GM18499 (cell line): ENCODE measurements around the gene ALOX5.
"Not testable (repeated sequence)": the region's sequence is repeated elsewhere in the genome, so short reads cannot be mapped to it uniquely, and the experiment has no call there.

Experiments used
- ATAC-seq: cut with Tn5 transposase; IDR thresholded peaks from one replicate; pipeline ENCODE4 v1.9.1; 2021; ENCODE audit warnings: moderate number of reproducible peaks; ENCODE audit not compliant: insufficient read depth, unreplicated experiment

ALOX5 gene

GRCh38 chr10:45403151-45403550, 29.1 kb downstream of the ALOX5 start:
- no peak for ATAC-seq

DNA sequence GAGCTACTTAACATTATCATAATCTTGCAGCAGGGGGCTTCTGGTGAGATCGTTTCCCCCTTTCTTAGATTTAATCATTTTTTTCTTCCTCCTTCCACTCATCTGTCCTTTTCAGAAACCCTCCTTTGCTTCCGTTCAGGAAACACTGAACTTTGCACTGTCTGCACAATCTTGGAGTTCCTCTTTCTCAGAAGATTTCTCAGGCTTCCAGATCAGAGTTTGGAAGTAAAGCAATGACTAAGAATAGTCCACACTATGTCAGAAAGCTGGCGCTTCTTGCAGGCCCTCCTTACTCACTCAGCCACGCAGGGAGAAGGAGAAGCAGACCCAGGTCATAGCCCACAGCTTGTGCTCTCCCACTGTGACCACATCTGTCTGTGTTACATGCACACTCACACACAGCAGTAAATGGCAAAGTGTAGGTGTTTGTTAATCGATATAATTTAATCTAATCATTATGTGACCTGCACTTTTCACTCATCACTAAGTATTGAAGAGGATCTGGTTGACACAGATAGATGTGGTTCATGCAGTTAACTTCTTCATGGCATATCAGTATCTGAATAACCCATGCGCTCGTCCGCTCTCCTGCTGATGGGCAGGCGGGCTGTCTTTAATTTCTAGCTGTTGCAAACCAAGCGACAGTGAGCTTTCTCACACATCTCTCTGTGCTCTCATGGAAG, 30.2 kb downstream of the ALOX5 start:
- ATAC-seq = no peak

DNA sequence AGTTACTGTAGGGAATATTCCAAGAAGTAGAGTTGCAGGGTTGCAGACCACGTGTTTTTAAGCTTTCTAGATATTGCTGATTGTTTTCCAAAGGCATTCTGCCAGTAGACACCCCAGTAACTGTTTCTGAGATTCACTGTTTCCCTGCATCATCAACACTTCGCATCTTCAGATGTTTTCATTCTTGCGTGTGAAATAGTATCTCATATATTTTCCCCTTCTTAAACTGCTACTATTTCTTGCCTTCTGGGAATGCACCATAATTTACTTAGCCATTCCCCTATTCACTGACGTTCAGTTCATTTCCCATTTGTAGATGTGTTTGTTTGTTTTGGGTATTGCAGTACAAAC, 30.7 kb downstream of the ALOX5 start:
- ATAC-seq = no peak

GRCh38 chr10:45407542-45407941, 33.5 kb downstream of the ALOX5 start:
- ATAC-seq = no peak

GRCh38 chr10:45408421-45409319, 34.7 kb downstream of the ALOX5 start:
- ATAC-seq = no peak

GRCh38 chr10:45409347-45409746, 35.3 kb downstream of the ALOX5 start:
- not testable (repeated sequence) for ATAC-seq

DNA sequence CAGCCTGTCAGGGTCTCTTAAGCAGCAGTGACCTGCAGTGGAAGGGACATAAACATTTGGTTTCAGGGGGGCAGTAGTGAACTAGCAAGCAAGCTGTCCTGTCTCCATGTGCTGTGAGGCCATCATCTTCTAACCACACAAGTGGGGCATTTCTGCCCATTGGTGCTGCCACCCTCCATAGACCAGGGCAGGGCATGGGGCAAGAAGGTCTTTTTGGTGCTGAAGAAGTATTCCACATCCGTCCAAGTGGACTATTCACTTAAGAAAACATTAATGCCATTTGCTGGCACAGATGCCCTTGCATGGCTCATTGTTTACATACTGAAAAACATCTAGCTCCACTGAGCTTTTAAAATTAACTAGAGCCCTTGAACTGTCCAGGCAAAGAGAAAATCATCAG, 35.8 kb downstream of the ALOX5 start:
- ATAC-seq = no peak

- ATAC-seq = no peak
These were observed 36.4 kb downstream of the ALOX5 start for GRCh38 chr10:45410489-45410806.

GRCh38 chr10:45410807-45411606, 37.0 kb downstream of the ALOX5 start:
- no peak for ATAC-seq

DNA sequence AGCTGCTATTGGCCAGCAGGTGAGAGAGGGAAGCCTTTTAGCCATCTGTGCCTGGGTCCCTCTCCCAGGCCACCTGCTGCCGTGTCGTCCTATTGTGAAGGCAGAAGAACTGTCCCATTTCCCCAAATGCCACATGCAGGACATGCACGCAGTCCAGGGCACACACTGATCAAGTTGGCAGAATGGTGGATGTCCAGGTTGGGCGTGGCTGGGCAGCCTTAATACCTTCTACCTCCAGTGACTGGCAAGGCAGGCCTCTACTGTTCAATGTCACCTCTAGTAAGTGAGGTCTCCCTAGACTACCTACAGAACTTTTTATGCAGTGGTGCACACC, 37.6 kb downstream of the ALOX5 start:
- ATAC-seq = no peak

- ATAC-seq = not testable (repeated sequence)
These were observed 41.0 kb downstream of the ALOX5 start for GRCh38 chr10:45415062-45415461.

DNA sequence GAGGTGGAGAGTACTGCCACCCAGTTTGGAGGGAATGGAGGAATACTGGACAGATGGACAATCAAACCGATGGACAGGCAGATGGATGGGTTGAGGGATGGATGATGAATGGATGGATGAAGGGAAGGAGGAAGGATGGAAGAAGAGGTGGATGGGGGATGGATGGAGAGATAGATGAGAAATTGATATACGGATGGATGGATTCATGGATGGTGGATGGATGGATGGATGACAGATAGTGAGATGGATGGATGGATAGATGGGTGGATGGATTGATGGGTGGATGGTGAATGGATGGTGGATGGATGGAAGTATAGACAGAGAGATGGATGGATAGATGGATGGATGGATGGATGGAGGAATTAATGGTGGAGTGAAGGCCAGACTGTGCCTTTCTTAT, 42.6 kb downstream of the ALOX5 start:
- no peak for ATAC-seq

DNA sequence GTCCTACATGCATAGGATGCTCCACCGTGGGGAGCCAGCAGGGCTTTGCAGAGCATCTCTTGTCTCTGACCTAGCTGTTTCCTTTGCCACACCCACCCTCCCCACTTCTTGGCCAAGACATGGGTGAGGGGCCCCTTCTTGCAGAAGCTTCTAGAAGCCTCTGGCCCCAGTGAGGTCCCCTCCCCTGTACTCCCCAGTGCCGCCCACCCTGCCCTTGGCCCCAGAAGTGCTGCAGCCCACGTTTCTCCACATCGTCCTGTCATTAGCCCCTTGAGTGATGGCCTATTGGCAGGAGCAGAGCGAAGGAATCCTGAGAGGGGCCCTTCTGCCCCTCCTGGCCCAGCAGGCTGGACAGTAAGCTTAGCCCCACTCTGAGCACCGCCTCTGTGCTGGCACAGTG, 43.7 kb downstream of the ALOX5 start:
- ATAC-seq = no peak

DNA sequence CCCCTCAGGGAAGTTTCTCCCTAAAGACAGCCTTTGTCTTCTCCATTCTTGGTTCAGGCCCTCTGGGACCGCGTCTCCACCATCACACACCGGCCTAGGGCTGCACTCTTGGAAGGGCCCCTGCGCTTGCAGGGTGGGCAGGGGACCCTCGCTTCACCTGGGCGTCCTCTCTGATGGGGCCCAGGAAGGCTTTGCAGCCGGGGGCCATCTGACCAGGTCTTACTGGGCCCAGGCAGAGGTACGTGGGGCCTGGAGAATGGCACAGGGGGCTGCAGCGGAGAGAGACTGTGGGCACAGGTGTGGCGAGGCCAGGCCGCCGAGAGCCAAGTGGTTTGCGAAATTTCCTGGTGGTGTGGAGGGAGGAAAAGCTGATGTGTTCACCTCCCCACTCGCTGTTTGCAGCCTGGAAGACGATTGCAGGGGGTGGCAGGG, 44.4 kb downstream of the ALOX5 start:
- no peak for ATAC-seq

- ATAC-seq = no peak
These were observed 45.0 kb downstream of the ALOX5 start for GRCh38 chr10:45418849-45419675.

DNA sequence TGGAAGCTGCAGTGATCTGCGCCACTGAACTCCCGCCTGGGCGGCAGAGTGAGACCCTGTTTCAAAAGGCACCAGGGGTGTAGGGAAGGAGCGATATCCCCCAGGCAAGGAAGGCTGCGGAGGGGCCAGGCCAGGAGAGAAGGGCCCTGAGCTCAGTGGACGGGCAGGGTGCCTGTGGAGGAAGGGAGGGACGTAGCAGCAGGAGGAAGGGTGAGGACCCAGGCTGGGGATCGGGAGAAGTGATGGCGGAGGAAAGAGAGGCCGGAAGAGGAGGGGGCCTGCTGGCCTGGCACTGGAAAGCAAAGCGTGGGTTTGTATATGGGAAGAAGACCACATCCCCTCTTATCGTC, 45.6 kb downstream of the ALOX5 start:
- ATAC-seq = no peak

GRCh38 chr10:45420453-45421192, 46.6 kb downstream of the ALOX5 start:
- ATAC-seq = no peak

DNA sequence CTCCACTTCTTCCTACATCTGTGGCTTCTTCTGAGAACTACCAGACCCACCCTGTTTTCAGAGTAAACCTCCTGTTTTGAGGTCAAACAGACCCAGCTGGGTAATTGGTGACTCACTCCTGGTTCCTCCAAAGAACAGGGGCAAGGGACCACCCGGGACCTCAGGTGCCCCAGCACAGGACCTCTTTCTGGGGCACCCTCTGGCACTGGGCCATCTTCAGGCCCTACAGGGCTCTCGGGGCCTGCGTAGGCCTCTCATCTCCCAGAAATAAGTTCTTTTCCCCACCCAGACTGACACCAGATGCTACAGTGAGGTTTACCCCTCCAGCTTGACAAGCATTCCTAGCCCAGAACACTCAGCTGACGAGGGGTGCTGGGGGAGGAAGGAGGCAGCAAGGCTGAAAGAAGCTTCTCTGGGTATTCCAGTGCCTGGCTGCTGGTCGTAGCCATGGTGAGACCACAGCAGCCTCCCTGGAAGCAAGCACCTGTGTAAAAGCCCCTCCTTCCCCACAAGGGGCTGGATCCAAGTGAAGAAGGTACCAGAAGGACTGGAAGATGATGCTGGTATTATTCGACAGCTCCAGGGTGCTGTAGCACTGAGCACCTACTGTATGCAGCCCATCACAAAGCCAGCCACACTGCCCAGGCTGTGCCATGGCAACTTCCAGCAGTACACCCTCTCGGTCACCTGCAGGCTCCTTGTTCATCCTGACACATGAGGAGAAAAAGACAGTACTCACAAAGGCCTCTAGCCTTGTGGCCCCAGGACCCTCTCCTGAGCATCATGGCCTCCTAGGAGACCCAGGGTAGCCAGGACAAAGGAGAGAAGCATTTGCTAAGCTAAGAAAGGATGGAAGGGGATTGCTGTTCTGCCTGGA, 47.4 kb downstream of the ALOX5 start:
- ATAC-seq = no peak
